Measurements from ENCODE around the gene KRT85.

The KRT85 gene

GRCh38 chr12:52370926-52371608 lies 3.8 kb upstream of the KRT85 start:
- no peaks in the 10 kb centered on the region for H3K27me3 ChIP-seq (ENCODE audit: low read length)
- no peaks in the 10 kb centered on the region for H3K36me3 ChIP-seq (ENCODE audit: low read length)

DNA sequence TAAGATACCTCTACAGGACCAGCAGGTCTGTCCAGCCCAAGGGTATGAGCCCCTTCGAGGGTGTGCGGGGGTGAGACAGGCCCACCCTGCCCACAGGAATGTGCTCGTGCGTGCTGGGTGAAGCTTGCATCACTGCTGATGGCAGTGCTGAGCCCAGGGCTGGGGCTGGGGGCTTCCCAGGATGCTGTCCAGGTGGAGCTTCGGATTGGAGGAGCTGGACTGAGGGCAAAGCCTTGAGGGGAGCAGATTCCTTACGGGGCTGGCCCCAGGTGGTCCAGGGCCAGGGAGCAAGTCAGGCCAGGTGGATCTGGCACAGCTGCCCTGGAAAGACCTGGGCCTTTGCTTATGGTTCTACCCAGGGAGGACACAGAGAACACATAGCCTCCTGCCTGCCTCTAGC lies 2.5 kb upstream of the KRT85 start:
- Histone ChIP-seq H3K27me3 (ENCODE audit: low read length) (no peaks in the 10 kb centered on the region), H3K4me3 (ENCODE audit: insufficient read depth, low read length, poor library complexity, severe bottlenecking) (no peak overlapping the region), H3K27ac (ENCODE audit: low read depth, low read length) (no peak overlapping the region), H3K79me2 (ENCODE audit: insufficient read depth, low read length) (no peaks in the 10 kb centered on the region), H2AFZ (ENCODE audit: low read depth, low read length, severe bottlenecking) (no peak overlapping the region), H3K36me3 (ENCODE audit: low read length) (no peaks in the 10 kb centered on the region), H3K9ac (ENCODE audit: low read length) (no peak overlapping the region), H3K9me3 (ENCODE audit: insufficient read depth, low read length) (no peaks in the 10 kb centered on the region), H3K4me2 (ENCODE audit: low read depth, low read length, poor library complexity, severe bottlenecking) (no peak overlapping the region), H4K20me1 (ENCODE audit: low read depth, low read length) (no peaks in the 10 kb centered on the region), H3K9me2 (replicated peaks; ENCODE audit: insufficient read depth, low read length) (no peaks in the 10 kb centered on the region), H3F3A (ENCODE audit: insufficient read depth) (no peaks in the 10 kb centered on the region)
- TF ChIP-seq CTCF (IDR thresholded peaks at IDR 0.05; ENCODE audit: insufficient read depth, low read length, poor library complexity, severe bottlenecking) (no peak), EZH2phosphoT487 (conservative IDR thresholded peaks at IDR 0.05; ENCODE audit: low read length) (no peak)

More at GRCh38 chr12:52370926-52371608, 3.8 kb upstream of the KRT85 start:
- H3K9me2 ChIP-seq (replicated peaks; ENCODE audit: insufficient read depth, low read length): no peaks in the 10 kb centered on the region
- no peak overlapping the region for H3K4me3 ChIP-seq (ENCODE audit: insufficient read depth, low read length, poor library complexity, severe bottlenecking)
- no peak overlapping the region for H3K4me2 ChIP-seq (ENCODE audit: low read depth, low read length, poor library complexity, severe bottlenecking)
- H3K79me2 ChIP-seq (ENCODE audit: insufficient read depth, low read length): no peaks in the 10 kb centered on the region
- H2AFZ ChIP-seq (ENCODE audit: low read depth, low read length, severe bottlenecking): no peak overlapping the region
- H3K27ac ChIP-seq (ENCODE audit: low read depth, low read length): no peak overlapping the region
- TF ChIP-seq EZH2phosphoT487 (conservative IDR thresholded peaks at IDR 0.05; ENCODE audit: low read length) (no peak), CTCF (IDR thresholded peaks at IDR 0.05; ENCODE audit: insufficient read depth, low read length, poor library complexity, severe bottlenecking) (no peak)
- H3K9me3 ChIP-seq (ENCODE audit: insufficient read depth, low read length): no peaks in the 10 kb centered on the region
- no peak overlapping the region for H3K9ac ChIP-seq (ENCODE audit: low read length)
- no peaks in the 10 kb centered on the region for H3F3A ChIP-seq (ENCODE audit: insufficient read depth)
- no peaks in the 10 kb centered on the region for H4K20me1 ChIP-seq (ENCODE audit: low read depth, low read length)

DNA sequence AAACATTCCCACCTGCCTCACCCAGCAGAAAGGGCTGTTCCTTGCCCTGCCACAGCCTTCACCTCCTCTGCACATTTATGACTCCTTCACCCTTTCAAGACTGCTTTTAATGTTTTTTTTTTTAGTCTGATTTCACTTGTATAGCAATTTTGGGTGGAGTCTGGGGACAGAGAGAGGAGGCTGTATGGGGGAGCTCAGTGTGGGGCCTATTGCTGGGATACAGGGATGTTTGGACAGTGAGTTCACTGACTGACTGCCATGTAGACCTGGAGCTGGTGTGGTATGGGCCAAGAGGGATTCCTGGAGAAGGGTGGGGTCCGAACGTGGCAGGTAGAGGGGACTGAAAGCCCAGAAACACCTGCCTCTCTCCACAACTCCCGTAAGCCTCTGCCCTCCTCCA lies 1.9 kb upstream of the KRT85 start:
- Histone ChIP-seq H3K4me3 (ENCODE audit: insufficient read depth, low read length, poor library complexity, severe bottlenecking) (no peak overlapping the region), H3K79me2 (ENCODE audit: insufficient read depth, low read length) (no peaks in the 10 kb centered on the region), H3K9me2 (replicated peaks; ENCODE audit: insufficient read depth, low read length) (no peaks in the 10 kb centered on the region), H2AFZ (ENCODE audit: low read depth, low read length, severe bottlenecking) (no peak overlapping the region), H3F3A (ENCODE audit: insufficient read depth) (no peaks in the 10 kb centered on the region), H4K20me1 (ENCODE audit: low read depth, low read length) (no peaks in the 10 kb centered on the region), H3K27me3 (ENCODE audit: low read length) (no peaks in the 10 kb centered on the region), H3K27ac (ENCODE audit: low read depth, low read length) (no peak overlapping the region), H3K36me3 (ENCODE audit: low read length) (no peaks in the 10 kb centered on the region), H3K4me2 (ENCODE audit: low read depth, low read length, poor library complexity, severe bottlenecking) (no peak overlapping the region), H3K9me3 (ENCODE audit: insufficient read depth, low read length) (no peaks in the 10 kb centered on the region), H3K9ac (ENCODE audit: low read length) (no peak overlapping the region)
- TF ChIP-seq EZH2phosphoT487 (conservative IDR thresholded peaks at IDR 0.05; ENCODE audit: low read length) (no peak), CTCF (IDR thresholded peaks at IDR 0.05; ENCODE audit: insufficient read depth, low read length, poor library complexity, severe bottlenecking) (no peak)
